IPS-18c (cell line): ENCODE results near the gene RIOX2.

ENCODE experiments used
- H3K4me3 ChIP-seq: 2 replicates; pipeline ENCODE4 v1.7.0; 2013; ENCODE audit warnings: low read depth, mild to moderate bottlenecking, low read length, moderate library complexity; ENCODE audit not compliant: insufficient read depth
- H3K9me3 ChIP-seq: one replicate; pipeline ENCODE4 v1.6.1; 2013; ENCODE audit warnings: mild to moderate bottlenecking, low read length, moderate library complexity; ENCODE audit not compliant: control insufficient read depth, insufficient read depth

RIOX2 gene

GRCh38 chr3:97993526-97993925 lies 21.3 kb upstream of the RIOX2 start:
- no peak overlapping the region for H3K4me3 ChIP-seq
- H3K9me3 ChIP-seq: no peaks in the 10 kb centered on the region

DNA sequence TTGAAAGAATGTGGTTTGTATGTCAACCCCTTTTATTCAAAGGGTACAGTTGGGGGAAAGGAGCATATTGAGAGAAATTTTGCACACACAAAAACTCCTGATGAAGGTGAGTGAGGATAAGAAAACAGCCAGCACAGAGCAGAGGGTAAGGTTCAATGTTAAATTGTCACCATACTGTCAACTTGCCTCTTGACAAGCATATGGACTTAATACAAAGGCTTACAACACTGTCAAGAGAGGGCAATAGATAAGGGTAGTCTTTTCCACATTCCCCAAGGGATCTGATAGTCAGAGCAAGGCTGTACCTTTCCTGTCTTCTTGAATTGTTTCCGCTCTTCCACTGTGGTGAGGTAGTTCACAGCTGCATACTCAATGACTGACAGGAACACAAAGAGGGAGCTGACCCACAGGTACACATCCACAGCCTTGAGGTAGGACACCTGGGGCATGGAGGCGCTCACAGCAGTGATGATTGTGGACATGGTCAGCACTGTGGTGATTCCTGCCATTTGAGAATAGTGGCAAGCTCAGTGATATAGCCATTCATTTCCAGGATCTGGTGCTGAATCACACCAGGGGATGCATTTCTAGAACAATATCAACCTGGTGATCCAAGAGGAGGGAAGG lies 20.4 kb upstream of the RIOX2 start:
- H3K4me3 ChIP-seq: no peak overlapping the region
- no peaks in the 10 kb centered on the region for H3K9me3 ChIP-seq

- Histone ChIP-seq H3K9me3 (no peaks in the 10 kb centered on the region), H3K4me3 (no peak overlapping the region)
Observed at GRCh38 chr3:97991293-97991682, 19.1 kb upstream of the RIOX2 start.

DNA sequence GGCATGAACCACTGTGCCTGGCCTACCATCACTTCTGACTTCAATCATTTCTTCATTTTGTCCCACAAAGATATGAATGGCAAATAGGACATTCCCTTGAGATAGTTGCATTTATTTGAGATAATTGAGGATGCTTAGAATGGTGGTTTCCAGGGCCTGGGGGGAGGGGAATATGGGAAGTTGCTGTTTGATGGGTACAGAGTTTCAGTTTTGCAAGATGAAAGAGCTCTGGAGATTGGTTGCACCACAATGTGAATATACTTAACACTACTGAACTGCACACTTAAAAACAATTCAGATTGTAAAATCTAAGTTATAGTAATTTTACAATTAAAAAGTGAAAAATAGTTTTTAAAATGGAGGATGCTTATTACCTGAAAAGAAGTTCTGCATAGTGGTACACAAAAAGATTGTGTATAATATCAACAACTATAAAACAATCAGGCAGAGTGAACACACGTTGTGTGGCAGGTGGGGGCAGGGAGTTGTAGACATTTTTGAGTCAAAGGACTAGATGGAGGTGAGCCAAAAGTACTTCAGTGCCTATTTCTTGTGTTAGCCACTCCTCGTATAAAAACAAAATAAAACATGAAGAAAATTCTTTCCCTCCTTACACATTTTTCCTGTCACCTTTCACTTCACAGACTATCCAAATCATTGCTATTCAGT lies 18.5 kb upstream of the RIOX2 start:
- no peak overlapping the region for H3K4me3 ChIP-seq
- H3K9me3 ChIP-seq: no peaks in the 10 kb centered on the region

DNA sequence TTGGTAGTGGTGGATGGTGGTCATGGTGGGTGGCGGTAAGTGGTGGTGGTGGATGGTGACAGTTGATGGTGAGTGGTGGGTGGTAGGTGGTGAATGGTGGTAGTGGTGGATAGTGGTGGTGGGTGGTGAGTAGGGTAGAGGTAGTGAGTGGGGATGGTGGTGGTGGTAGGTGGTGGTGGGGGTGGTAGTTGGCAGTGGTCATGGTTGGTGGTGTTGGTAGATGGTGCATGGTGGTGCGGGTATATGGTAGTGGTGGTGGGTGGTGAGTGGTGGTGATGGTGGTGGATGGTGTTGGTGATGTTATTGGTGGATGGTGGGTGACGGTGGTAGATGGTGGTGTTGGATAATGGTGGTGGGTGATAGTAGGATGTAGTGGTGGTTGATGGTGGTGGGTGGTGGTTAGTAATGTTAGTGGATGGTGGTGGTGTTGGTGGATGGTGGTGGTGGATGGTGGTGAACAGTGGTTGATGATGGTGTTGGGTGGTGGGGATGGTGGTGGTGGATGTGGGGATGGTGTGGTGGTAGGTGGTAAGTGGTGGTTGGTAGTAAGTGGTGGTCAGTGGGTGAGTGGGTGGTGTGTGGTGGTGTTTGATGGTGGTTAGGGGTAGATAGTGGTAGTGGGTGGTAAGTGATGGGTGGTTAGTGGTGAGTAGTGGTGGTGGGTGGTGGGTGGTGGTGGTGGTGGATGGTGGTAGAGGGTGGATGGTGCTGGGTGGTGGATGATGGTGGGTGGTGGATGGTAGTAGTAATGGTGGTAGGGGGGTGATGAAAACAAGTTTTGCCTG lies 16.7 kb upstream of the RIOX2 start:
- Histone ChIP-seq H3K4me3 (no peak overlapping the region), H3K9me3 (no peaks in the 10 kb centered on the region)

- Histone ChIP-seq H3K9me3 (no peaks in the 10 kb centered on the region), H3K4me3 (no peak overlapping the region)
Observed at GRCh38 chr3:97987306-97987705, 15.1 kb upstream of the RIOX2 start.

GRCh38 chr3:97983933-97984491 lies 11.8 kb upstream of the RIOX2 start:
- H3K9me3 ChIP-seq: no peaks in the 10 kb centered on the region
- H3K4me3 ChIP-seq: no peak overlapping the region

DNA sequence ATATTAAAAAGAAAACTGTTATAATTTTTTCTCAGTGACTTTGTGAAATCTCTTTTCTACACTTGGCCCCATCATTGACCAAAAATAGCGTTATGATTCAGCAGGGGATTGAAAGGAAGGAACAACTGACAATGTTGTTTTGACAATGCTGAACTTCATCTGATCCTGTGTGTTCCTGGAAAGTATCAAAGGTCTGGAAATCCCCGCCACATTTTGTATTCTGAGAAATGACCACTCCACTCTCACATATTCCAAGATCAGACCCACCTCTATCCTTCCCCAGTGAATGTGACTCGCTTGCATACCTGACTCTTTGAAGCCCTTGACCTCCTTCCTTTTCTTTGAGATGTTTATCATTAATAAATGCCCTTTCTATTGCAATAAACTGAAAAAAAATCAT lies 9.7 kb upstream of the RIOX2 start:
- Histone ChIP-seq H3K4me3 (no peak overlapping the region), H3K9me3 (no peaks in the 10 kb centered on the region)

DNA sequence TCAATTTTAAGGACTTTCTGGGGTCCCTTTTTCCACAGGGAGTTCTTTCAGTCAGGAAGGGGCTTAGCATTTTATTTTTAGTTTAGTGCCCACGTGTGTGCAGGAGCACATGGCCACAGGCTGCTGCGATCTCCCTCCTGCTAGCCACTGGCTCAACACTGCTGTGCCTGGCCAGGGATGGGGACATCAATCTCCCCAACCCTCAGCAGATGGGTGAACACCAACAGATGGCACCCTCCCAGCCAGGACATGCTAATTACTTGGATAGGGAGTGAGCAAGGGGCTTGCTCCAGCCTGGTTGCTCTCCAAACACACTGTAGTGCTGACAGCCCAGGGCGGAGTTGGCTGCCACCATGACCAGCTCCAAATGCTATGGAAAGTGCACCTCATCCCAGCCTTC lies 7.4 kb upstream of the RIOX2 start:
- no peak overlapping the region for H3K4me3 ChIP-seq

GRCh38 chr3:97975466-97975865 lies 3.2 kb upstream of the RIOX2 start:
- H3K9me3 ChIP-seq: no peaks in the 10 kb centered on the region

More for the DNA sequence above, 7.4 kb upstream of the RIOX2 start:
- H3K9me3 ChIP-seq: no peaks in the 10 kb centered on the region

GRCh38 chr3:97974996-97975395 lies 2.8 kb upstream of the RIOX2 start:
- H3K4me3 ChIP-seq: no peak overlapping the region
- no peaks in the 10 kb centered on the region for H3K9me3 ChIP-seq

More at GRCh38 chr3:97975466-97975865, 3.2 kb upstream of the RIOX2 start:
- H3K4me3 ChIP-seq: no peak overlapping the region

DNA sequence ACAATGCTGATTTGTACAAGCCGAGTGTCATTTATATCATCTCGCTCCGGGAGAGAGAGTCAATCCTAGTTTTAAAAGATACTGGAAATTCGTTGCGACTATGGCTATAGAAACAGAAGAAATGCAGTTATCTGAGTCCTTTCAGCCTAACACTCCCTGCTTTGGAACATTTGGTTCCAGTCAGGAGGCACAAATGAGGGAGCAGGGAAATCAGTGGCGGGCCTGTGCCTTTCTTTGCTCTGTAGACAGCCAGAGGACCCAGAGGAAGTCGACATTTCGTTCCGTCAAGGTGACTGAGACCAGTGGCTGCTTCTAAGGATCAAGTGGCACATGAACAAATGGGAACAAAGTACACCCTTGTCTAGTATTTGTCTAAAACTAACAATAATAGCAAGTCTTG lies 745 bp upstream of the RIOX2 start:
- Histone ChIP-seq H3K4me3 (no peak overlapping the region), H3K9me3 (no peaks in the 10 kb centered on the region)

GRCh38 chr3:97970956-97971620 lies 1.1 kb downstream of the RIOX2 start:
- Histone ChIP-seq H3K4me3 (0 out of 2 replicates have a peak overlapping the region, but pooled peaks have one; percentile 53), H3K9me3 (no peaks in the 10 kb centered on the region)

GRCh38 chr3:97970156-97970555 lies 2.1 kb downstream of the RIOX2 start:
- Histone ChIP-seq H3K9me3 (no peaks in the 10 kb centered on the region), H3K4me3 (no peak overlapping the region)

GRCh38 chr3:97969541-97969940 lies 2.7 kb downstream of the RIOX2 start:
- Histone ChIP-seq H3K4me3 (no peak overlapping the region), H3K9me3 (no peaks in the 10 kb centered on the region)

DNA sequence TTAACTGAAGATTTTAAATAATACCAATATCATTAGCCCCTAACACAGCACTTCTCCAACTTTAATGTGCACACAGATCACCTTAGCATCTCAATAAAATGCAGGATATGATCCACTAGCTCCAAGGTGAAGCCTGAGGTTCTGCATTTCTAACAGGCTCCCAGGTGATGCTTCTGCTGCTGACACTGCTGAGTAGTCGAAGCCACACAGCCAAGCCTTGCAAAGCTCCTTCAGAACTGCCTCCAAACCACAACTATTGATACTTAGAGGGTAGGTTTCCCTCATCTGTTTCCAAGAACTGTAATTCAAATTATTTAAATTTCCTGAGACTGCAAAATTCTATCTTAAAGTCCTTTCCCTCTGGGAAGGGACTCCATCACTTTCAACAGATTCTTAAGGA lies 3.9 kb downstream of the RIOX2 start:
- peaks cover 2% of the 10 kb centered on the region for H3K9me3 ChIP-seq
- H3K4me3 ChIP-seq: no peak overlapping the region

DNA sequence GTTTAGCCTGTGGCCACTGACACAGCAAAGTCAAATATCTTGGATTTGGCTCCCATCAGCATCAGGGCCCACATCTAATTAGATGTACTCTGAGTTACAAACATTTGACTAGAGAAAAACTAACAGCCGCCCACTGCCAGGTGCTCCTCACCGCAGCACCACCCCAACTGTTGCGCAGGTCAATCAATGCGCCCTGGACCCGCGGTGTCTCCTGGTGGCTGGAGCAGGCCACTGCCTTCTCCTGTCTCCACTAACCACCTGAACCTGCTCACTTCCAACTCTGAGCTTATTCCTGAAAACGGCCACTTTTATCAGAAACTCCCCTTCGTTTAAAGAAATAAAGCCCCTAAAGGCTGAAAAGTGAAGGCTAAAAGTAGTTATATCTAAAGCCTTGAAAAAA lies 4.3 kb downstream of the RIOX2 start:
- Histone ChIP-seq H3K9me3 (peaks cover 2% of the 10 kb centered on the region), H3K4me3 (no peak overlapping the region)
